NOMO-1 (cell line): Measurements from ENCODE around the gene ACKR1.

Source experiments
- DNase-seq, 2 experiments: peaks; one replicate each; lab custom pipeline; 2025; ENCODE audit not compliant: unreplicated experiment in 2 of 2; lab: John Stamatoyannopoulos, UW

The ACKR1 gene

GRCh38 chr1:159218649-159219636 lies 14.3 kb downstream of the ACKR1 start:
- no peak for DNase-seq

GRCh38 chr1:159222075-159222865 lies 17.6 kb downstream of the ACKR1 start:
- no peak for DNase-seq

GRCh38 chr1:159223004-159223403 lies 18.3 kb downstream of the ACKR1 start:
- no peak for DNase-seq

- no peak for DNase-seq
These were observed 23.9 kb downstream of the ACKR1 start for GRCh38 chr1:159228554-159228953.

GRCh38 chr1:159229260-159229885 lies 24.7 kb downstream of the ACKR1 start:
- no peak for DNase-seq

- no peak for DNase-seq
These were observed 25.2 kb downstream of the ACKR1 start for GRCh38 chr1:159229896-159230295.

GRCh38 chr1:159239551-159240220 lies 35.0 kb downstream of the ACKR1 start:
- DNase-seq, result no peak

GRCh38 chr1:159247266-159247665 lies 42.6 kb downstream of the ACKR1 start:
- no peak for DNase-seq

- DNase-seq, result no peak
These were observed 43.6 kb downstream of the ACKR1 start for GRCh38 chr1:159248311-159248710.

- peak in 1 of 2 experiments; percentile 30 for DNase-seq
These were observed 46.1 kb downstream of the ACKR1 start for GRCh38 chr1:159250638-159251216.
